ENCODE data around the gene DDA1. TPM values are rescaled to one million over a fixed set of nuclear protein-coding genes. Genes with fewer than 3 reads are reported as not detected.

Gene DDA1
- total and polyA plus RNA-seq, 2 of the 13 experiments (the other 11 are each of a cell fraction or from before 2014, with no cell fraction given), result 24.5 to 26.0 TPM

DNA sequence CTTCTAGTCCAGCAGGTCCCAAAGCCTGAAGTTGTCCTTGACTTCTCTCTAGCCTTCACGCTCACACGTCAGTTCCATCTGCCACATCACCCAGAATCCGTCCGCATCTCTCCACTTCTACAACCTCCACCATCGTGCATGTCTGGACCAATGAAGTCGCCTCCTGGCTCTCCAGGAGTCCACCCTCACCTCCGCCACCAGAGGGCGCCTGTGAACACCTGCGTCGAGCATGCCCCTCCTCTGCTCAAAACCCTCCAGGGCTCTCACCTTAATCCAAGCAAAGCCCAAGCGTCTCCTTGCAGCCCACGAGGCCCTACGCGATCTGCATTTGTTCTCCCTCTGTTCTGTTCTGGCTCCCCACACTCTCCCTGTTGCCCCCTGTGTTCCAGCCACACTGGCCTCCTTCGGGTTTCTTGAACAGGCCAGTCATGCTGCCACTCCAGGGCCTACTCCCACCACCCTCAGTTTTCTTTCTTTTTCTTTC, 48.5 kb upstream of the DDA1 start (continued):
- peak; percentile 91 for TF ChIP-seq ZKSCAN8 (CRISPR knock-in tag; IDR thresholded peaks at IDR 0.05; ENCODE audit: borderline replicate concordance)
- TF ChIP-seq, protein P1, sequence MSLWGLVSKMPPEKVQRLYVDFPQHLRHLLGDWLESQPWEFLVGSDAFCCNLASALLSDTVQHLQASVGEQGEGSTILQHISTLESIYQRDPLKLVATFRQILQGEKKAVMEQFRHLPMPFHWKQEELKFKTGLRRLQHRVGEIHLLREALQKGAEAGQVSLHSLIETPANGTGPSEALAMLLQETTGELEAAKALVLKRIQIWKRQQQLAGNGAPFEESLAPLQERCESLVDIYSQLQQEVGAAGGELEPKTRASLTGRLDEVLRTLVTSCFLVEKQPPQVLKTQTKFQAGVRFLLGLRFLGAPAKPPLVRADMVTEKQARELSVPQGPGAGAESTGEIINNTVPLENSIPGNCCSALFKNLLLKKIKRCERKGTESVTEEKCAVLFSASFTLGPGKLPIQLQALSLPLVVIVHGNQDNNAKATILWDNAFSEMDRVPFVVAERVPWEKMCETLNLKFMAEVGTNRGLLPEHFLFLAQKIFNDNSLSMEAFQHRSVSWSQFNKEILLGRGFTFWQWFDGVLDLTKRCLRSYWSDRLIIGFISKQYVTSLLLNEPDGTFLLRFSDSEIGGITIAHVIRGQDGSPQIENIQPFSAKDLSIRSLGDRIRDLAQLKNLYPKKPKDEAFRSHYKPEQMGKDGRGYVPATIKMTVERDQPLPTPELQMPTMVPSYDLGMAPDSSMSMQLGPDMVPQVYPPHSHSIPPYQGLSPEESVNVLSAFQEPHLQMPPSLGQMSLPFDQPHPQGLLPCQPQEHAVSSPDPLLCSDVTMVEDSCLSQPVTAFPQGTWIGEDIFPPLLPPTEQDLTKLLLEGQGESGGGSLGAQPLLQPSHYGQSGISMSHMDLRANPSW (CRISPR knock-in tag; IDR thresholded peaks at IDR 0.05; ENCODE audit: borderline replicate concordance), result no peak
- no peak for TF ChIP-seq ZNF749 (CRISPR knock-in tag; IDR thresholded peaks at IDR 0.05; ENCODE audit: borderline replicate concordance)
- no peak; the same call in 1 of the 2 replicates for TF ChIP-seq ZNF331 (CRISPR knock-in tag; IDR thresholded peaks at IDR 0.05)
- TF ChIP-seq SOX6 (IDR thresholded peaks at IDR 0.05), result no peak
- no peak for TF ChIP-seq SOX6 (CRISPR knock-in tag; IDR thresholded peaks at IDR 0.05)
- TF ChIP-seq, protein P2, sequence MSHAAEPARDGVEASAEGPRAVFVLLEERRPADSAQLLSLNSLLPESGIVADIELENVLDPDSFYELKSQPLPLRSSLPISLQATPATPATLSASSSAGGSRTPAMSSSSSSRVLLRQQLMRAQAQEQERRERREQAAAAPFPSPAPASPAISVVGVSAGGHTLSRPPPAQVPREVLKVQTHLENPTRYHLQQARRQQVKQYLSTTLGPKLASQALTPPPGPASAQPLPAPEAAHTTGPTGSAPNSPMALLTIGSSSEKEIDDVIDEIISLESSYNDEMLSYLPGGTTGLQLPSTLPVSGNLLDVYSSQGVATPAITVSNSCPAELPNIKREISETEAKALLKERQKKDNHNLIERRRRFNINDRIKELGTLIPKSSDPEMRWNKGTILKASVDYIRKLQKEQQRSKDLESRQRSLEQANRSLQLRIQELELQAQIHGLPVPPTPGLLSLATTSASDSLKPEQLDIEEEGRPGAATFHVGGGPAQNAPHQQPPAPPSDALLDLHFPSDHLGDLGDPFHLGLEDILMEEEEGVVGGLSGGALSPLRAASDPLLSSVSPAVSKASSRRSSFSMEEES (CRISPR knock-in tag; IDR thresholded peaks at IDR 0.05), result peak; percentile 39; the same call in 1 of the 2 replicates
- TF ChIP-seq, protein P3, sequence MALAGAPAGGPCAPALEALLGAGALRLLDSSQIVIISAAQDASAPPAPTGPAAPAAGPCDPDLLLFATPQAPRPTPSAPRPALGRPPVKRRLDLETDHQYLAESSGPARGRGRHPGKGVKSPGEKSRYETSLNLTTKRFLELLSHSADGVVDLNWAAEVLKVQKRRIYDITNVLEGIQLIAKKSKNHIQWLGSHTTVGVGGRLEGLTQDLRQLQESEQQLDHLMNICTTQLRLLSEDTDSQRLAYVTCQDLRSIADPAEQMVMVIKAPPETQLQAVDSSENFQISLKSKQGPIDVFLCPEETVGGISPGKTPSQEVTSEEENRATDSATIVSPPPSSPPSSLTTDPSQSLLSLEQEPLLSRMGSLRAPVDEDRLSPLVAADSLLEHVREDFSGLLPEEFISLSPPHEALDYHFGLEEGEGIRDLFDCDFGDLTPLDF (CRISPR knock-in tag; IDR thresholded peaks at IDR 0.05), result no peak
- TF ChIP-seq ZNF12 (CRISPR knock-in tag; IDR thresholded peaks at IDR 0.05), result no peak
- TF ChIP-seq, protein P4, sequence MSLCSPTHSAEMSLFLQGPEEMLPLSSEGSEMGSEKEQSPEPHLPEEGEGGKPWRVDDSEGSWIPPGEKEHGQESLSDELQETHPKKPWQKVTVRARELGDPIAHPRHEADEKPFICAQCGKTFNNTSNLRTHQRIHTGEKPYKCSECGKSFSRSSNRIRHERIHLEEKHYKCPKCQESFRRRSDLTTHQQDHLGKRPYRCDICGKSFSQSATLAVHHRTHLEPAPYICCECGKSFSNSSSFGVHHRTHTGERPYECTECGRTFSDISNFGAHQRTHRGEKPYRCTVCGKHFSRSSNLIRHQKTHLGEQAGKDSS (CRISPR knock-in tag; IDR thresholded peaks at IDR 0.05; ENCODE audit: borderline replicate concordance, low read depth), result peak; percentile 63; the same call in 1 of the 2 replicates
- no peak for TF ChIP-seq RARG (CRISPR knock-in tag; IDR thresholded peaks at IDR 0.05; ENCODE audit: low read depth)
- TF ChIP-seq YEATS4 (CRISPR knock-in tag; IDR thresholded peaks at IDR 0.05; ENCODE audit: borderline replicate concordance), result no peak
- TF ChIP-seq TRIM24 (CRISPR knock-in tag; IDR thresholded peaks at IDR 0.05), result no peak
- TF ChIP-seq ELF3 (CRISPR knock-in tag; IDR thresholded peaks at IDR 0.05), result 0 out of 2 replicates have a peak, but pooled peaks have one; percentile 21
- TF ChIP-seq ZNF296 (CRISPR knock-in tag; conservative IDR thresholded peaks at IDR 0.05), result no peak
- TF ChIP-seq CHCHD3 (CRISPR knock-in tag; IDR thresholded peaks at IDR 0.05), result no peak
- TF ChIP-seq ZNF552 (CRISPR knock-in tag; IDR thresholded peaks at IDR 0.05; ENCODE audit: borderline replicate concordance), result no peak
- 0 out of 2 replicates have a peak, but pooled peaks have one; percentile 28 for TF ChIP-seq MXD4 (CRISPR knock-in tag; IDR thresholded peaks at IDR 0.05)
- no peak for TF ChIP-seq JUNB (CRISPR knock-in tag; IDR thresholded peaks at IDR 0.05; ENCODE audit: borderline replicate concordance)
- 0 out of 2 replicates have a peak, but pooled peaks have one; percentile 24 for TF ChIP-seq CBFB (CRISPR knock-in tag; IDR thresholded peaks at IDR 0.05)
- peak; percentile 43; the same call in 1 of the 2 replicates for TF ChIP-seq ZNF292 (CRISPR knock-in tag; IDR thresholded peaks at IDR 0.05; ENCODE audit: borderline replicate concordance, low read depth)
- no peak for TF ChIP-seq ZNF768 (CRISPR knock-in tag; IDR thresholded peaks at IDR 0.05)
- TF ChIP-seq, protein P5, sequence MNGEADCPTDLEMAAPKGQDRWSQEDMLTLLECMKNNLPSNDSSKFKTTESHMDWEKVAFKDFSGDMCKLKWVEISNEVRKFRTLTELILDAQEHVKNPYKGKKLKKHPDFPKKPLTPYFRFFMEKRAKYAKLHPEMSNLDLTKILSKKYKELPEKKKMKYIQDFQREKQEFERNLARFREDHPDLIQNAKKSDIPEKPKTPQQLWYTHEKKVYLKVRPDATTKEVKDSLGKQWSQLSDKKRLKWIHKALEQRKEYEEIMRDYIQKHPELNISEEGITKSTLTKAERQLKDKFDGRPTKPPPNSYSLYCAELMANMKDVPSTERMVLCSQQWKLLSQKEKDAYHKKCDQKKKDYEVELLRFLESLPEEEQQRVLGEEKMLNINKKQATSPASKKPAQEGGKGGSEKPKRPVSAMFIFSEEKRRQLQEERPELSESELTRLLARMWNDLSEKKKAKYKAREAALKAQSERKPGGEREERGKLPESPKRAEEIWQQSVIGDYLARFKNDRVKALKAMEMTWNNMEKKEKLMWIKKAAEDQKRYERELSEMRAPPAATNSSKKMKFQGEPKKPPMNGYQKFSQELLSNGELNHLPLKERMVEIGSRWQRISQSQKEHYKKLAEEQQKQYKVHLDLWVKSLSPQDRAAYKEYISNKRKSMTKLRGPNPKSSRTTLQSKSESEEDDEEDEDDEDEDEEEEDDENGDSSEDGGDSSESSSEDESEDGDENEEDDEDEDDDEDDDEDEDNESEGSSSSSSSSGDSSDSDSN (CRISPR knock-in tag; IDR thresholded peaks at IDR 0.05), result peak; percentile 42
